Measurements from ENCODE around the gene ACADL.

Gene ACADL

GRCh38 chr2:210263841-210264240 lies 38.6 kb upstream of the ACADL start:
- H3K27me3 ChIP-seq (replicated peaks), result no peaks in the 10 kb centered on the region
- H3K27ac ChIP-seq, result no peak overlapping the region
- no peak for DNase-seq
- H3K4me3 ChIP-seq (ENCODE audit: low read depth, low read length), result no peak overlapping the region
- H3K36me3 ChIP-seq (replicated peaks), result no peaks in the 10 kb centered on the region
- TF ChIP-seq CTCF (IDR thresholded peaks at IDR 0.05; ENCODE audit: low read depth, low read length, missing control alignments), result no peak
- in situ Hi-C loops (cut with HindIII; ENCODE audit: low pct_ligation_motif_present, low sequenced_read_pairs), result no loop called here

GRCh38 chr2:210262036-210262435 lies 36.8 kb upstream of the ACADL start:
- TF ChIP-seq CTCF (IDR thresholded peaks at IDR 0.05; ENCODE audit: low read depth, low read length, missing control alignments), result no peak
- no peak for DNase-seq
- no peaks in the 10 kb centered on the region for H3K36me3 ChIP-seq (replicated peaks)
- H3K27ac ChIP-seq, result no peak overlapping the region
- no peaks in the 10 kb centered on the region for H3K27me3 ChIP-seq (replicated peaks)
- in situ Hi-C loops (cut with HindIII; ENCODE audit: low pct_ligation_motif_present, low sequenced_read_pairs), result no loop called here
- H3K4me3 ChIP-seq (ENCODE audit: low read depth, low read length), result no peak overlapping the region

- H3K27ac ChIP-seq, result no peak overlapping the region
- in situ Hi-C loops (cut with HindIII; ENCODE audit: low pct_ligation_motif_present, low sequenced_read_pairs), result no loop called here
- H3K4me3 ChIP-seq (ENCODE audit: low read depth, low read length), result no peak overlapping the region
- no peak for DNase-seq
- no peak for TF ChIP-seq CTCF (IDR thresholded peaks at IDR 0.05; ENCODE audit: low read depth, low read length, missing control alignments)
- H3K36me3 ChIP-seq (replicated peaks), result no peaks in the 10 kb centered on the region
- H3K27me3 ChIP-seq (replicated peaks), result no peaks in the 10 kb centered on the region
Measured at GRCh38 chr2:210259687-210260086, 34.4 kb upstream of the ACADL start.

- H3K27me3 ChIP-seq (replicated peaks), result no peaks in the 10 kb centered on the region
- in situ Hi-C loops (cut with HindIII; ENCODE audit: low pct_ligation_motif_present, low sequenced_read_pairs), result no loop called here
- no peak for TF ChIP-seq CTCF (IDR thresholded peaks at IDR 0.05; ENCODE audit: low read depth, low read length, missing control alignments)
- no peak overlapping the region for H3K27ac ChIP-seq
- DNase-seq, result no peak
- no peaks in the 10 kb centered on the region for H3K36me3 ChIP-seq (replicated peaks)
- H3K4me3 ChIP-seq (ENCODE audit: low read depth, low read length), result no peak overlapping the region
Measured at GRCh38 chr2:210252699-210253606, 27.7 kb upstream of the ACADL start.

GRCh38 chr2:210250622-210251021 lies 25.4 kb upstream of the ACADL start:
- Histone ChIP-seq H3K4me3 (ENCODE audit: low read depth, low read length) (no peak overlapping the region), H3K27me3 (replicated peaks) (no peaks in the 10 kb centered on the region), H3K36me3 (replicated peaks) (no peaks in the 10 kb centered on the region), H3K27ac (no peak overlapping the region)
- TF ChIP-seq CTCF (IDR thresholded peaks at IDR 0.05; ENCODE audit: low read depth, low read length, missing control alignments), result no peak
- in situ Hi-C loops (cut with HindIII; ENCODE audit: low pct_ligation_motif_present, low sequenced_read_pairs), result no loop called here
- no peak for DNase-seq
